WTC11 (cell line): ENCODE data around the gene DIP2A. TPM values are rescaled to one million over a fixed set of nuclear protein-coding genes. Genes with fewer than 3 reads are reported as not detected.

Source experiments
- ATAC-seq: fragments of 200-7000 bp; cut with Tn5 transposase; 2 replicates; pipeline ENCODE4 v1.10.0; 2021; ENCODE audit warnings: mild to moderate bottlenecking, moderate library complexity
- CTCF ChIA-PET: fragments of 300-600 bp; sonication (Branson Sonifier 250); formaldehyde crosslinking; loops from one replicate; lab custom pipeline; 2021; ENCODE audit warnings: antibody characterized with exemption; lab: Charles Lee
- POLR2A ChIA-PET: fragments of 350-600 bp; sonication (Branson Sonifier 250); formaldehyde crosslinking; loops from one replicate; lab custom pipeline; 2021; ENCODE audit warnings: antibody characterized with exemption; lab: Charles Lee
- DNase-seq: peaks from one replicate; pipeline ENCODE4 v3.0.0; 2021; ENCODE audit warnings: low spot score
- H3K27ac Mint-ChIP-seq: 2 replicates; pipeline ENCODE4 v1.8.0; 2021; ENCODE audit warnings: mixed read lengths
- H3K27me3 Mint-ChIP-seq: 2 replicates; pipeline ENCODE4 v1.8.0; 2021; ENCODE audit warnings: low read depth, mild to moderate bottlenecking, moderate library complexity, mixed read lengths
- H3K36me3 Mint-ChIP-seq: 2 replicates; pipeline ENCODE4 v1.8.0; 2021; ENCODE audit warnings: mixed read lengths
- H3K4me1 Mint-ChIP-seq: 2 replicates; pipeline ENCODE4 v1.8.0; 2022; ENCODE audit warnings: mixed read lengths
- H3K4me3 Mint-ChIP-seq: 2 replicates; pipeline ENCODE4 v1.8.0; 2021; ENCODE audit warnings: mild to moderate bottlenecking, moderate library complexity, mixed read lengths
- H3K9me3 Mint-ChIP-seq: 2 replicates; pipeline ENCODE4 v1.8.0; 2021; ENCODE audit warnings: mixed read lengths
- AR ChIP-seq: fragments of 250-450 bp; sonication (Bioruptor Pico); IDR thresholded peaks from 2 replicates; pipeline ENCODE4 v1.9.0; 2021; ENCODE audit warnings: mild to moderate bottlenecking
- ARID4B ChIP-seq: sonication (generic); formaldehyde crosslinking; IDR thresholded peaks from 2 replicates; pipeline ENCODE4 v1.8.0; 2023; ENCODE audit warnings: missing genetic modification reagents, mild to moderate bottlenecking, borderline replicate concordance
- ATF2 ChIP-seq: sonication (generic); formaldehyde crosslinking; IDR thresholded peaks from 2 replicates; pipeline ENCODE4 v1.8.1; 2022; ENCODE audit warnings: low read depth, missing genetic modification reagents, borderline replicate concordance
- CDX4 ChIP-seq: fragments of 250-450 bp; sonication (Bioruptor Pico); IDR thresholded peaks from 2 replicates; pipeline ENCODE4 v1.9.0; 2021; ENCODE audit warnings: moderate library complexity, mild to moderate bottlenecking, inconsistent platforms, borderline replicate concordance
- GRHL2 ChIP-seq: fragments of 250-450 bp; sonication (Bioruptor Pico); IDR thresholded peaks from 2 replicates; pipeline ENCODE4 v1.8.0; 2022; ENCODE audit warnings: mild to moderate bottlenecking, moderate library complexity; ENCODE audit not compliant: insufficient replicate concordance, severe bottlenecking
- GTF2I ChIP-seq: fragments of 250-450 bp; sonication (Bioruptor Pico); conservative IDR thresholded peaks from 2 replicates; pipeline ENCODE4 v1.4.0; 2021; ENCODE audit warnings: mild to moderate bottlenecking
- MLX ChIP-seq: sonication (generic); formaldehyde crosslinking; IDR thresholded peaks from 2 replicates; pipeline ENCODE4 v1.8.1; 2023; ENCODE audit warnings: mild to moderate bottlenecking, missing genetic modification reagents, moderate library complexity
- NFE2L1 ChIP-seq: sonication (generic); formaldehyde crosslinking; IDR thresholded peaks from 2 replicates; pipeline ENCODE4 v1.8.1; 2023; ENCODE audit warnings: missing genetic modification reagents
- NFYB ChIP-seq: sonication (generic); formaldehyde crosslinking; conservative IDR thresholded peaks from 2 replicates; pipeline ENCODE4 v1.8.0; 2022; ENCODE audit warnings: low read depth, missing genetic modification reagents
- PRRX2 ChIP-seq: fragments of 250-450 bp; sonication (Bioruptor Pico); IDR thresholded peaks from 2 replicates; pipeline ENCODE4 v1.8.0; 2021; ENCODE audit warnings: mild to moderate bottlenecking
- ZNF317 ChIP-seq: sonication (generic); formaldehyde crosslinking; IDR thresholded peaks from 2 replicates; pipeline ENCODE4 v1.8.1; 2023; ENCODE audit warnings: low read depth, mild to moderate bottlenecking, moderate library complexity, missing genetic modification reagents, borderline replicate concordance
- ZNF416 ChIP-seq: fragments of 250-450 bp; sonication (Bioruptor Pico); IDR thresholded peaks from 2 replicates; pipeline ENCODE4 v1.9.0; 2021; ENCODE audit warnings: mild to moderate bottlenecking, inconsistent platforms
- ZNF671 ChIP-seq: fragments of 250-450 bp; sonication (Bioruptor Pico); IDR thresholded peaks from 2 replicates; pipeline ENCODE4 v1.8.0; 2021; ENCODE audit warnings: mild to moderate bottlenecking
- total RNA-seq: library from RNA; stranded (reverse); gene quantifications from 3 replicates; pipeline ENCODE4 v1.2.3, GENCODE V29; 2021

DIP2A gene
- total RNA-seq, 1 experiment from 2014 or later, result 39.4 TPM

GRCh38 chr21:46418265-46418946 lies 40.3 kb upstream of the DIP2A start:
- TF ChIP-seq CDX4 (CRISPR knock-in tag), result no peak
- no peak for TF ChIP-seq NFYB
- no peak for TF ChIP-seq PRRX2 (CRISPR knock-in tag)
- Mint-ChIP-seq H3K27me3 (no peaks in the 10 kb centered on the region; the same call in 1 of the 2 replicates), H3K9me3 (no peaks in the 10 kb centered on the region), H3K4me1 (peaks cover 23% of the 10 kb centered on the region), H3K4me3 (no peak overlapping the region), H3K27ac (peak overlapping the region; percentile 74), H3K36me3 (peaks cover 25% of the 10 kb centered on the region)
- ATAC-seq (no peak), DNase-seq (no peak)
- POLR2A ChIA-PET, result no interaction called here
- CTCF ChIA-PET, result no interaction called here

GRCh38 chr21:46420241-46421190 lies 38.2 kb upstream of the DIP2A start:
- CTCF ChIA-PET, result interaction anchor here (0.6 kb wide), 1 partner anchor 57 kb away, joined by 3 read pairs; no protein-coding TSS in a partner anchor
- H3K27ac Mint-ChIP-seq, result peak overlapping the region; percentile 11

More at GRCh38 chr21:46420241-46421190, 38.2 kb upstream of the DIP2A start:
- Mint-ChIP-seq H3K9me3 (no peaks in the 10 kb centered on the region), H3K4me1 (peaks cover 38% of the 10 kb centered on the region), H3K36me3 (peaks cover 25% of the 10 kb centered on the region), H3K4me3 (no peak overlapping the region), H3K27me3 (no peaks in the 10 kb centered on the region; the same call in 1 of the 2 replicates)
- DNase-seq (no peak), ATAC-seq (no peak)
- no peak for TF ChIP-seq ATF2 (CRISPR knock-in tag)
- no peak for TF ChIP-seq ZNF671 (CRISPR knock-in tag)
- no peak for TF ChIP-seq GTF2I (CRISPR knock-in tag)
- TF ChIP-seq MLX (CRISPR knock-in tag), result no peak
- TF ChIP-seq CDX4 (CRISPR knock-in tag), result no peak
- TF ChIP-seq ZNF416 (CRISPR knock-in tag), result no peak
- TF ChIP-seq NFE2L1 (CRISPR knock-in tag), result no peak
- no peak for TF ChIP-seq GRHL2
- no peak for TF ChIP-seq ARID4B
- TF ChIP-seq ZNF317 (CRISPR knock-in tag), result no peak
- TF ChIP-seq AR (CRISPR knock-in tag), result no peak
- POLR2A ChIA-PET, result no interaction called here
